K562 (cell line): ENCODE data around the gene MANEA. TPM values are rescaled to one million over a fixed set of nuclear protein-coding genes. Genes with fewer than 3 reads are reported as not detected.

ENCODE experiments used
- ATAC-seq: fragments of 200-7000 bp; cut with Tn5 transposase; 3 replicates; pipeline ENCODE4 v1.9.1; 2020; ENCODE audit warnings: moderate library complexity
- BruUV-seq: library from RNA; stranded (reverse); fragments of 400-500 nt; replicated peaks from 2 replicates; lab custom pipeline; 2021; lab: Mats Ljungman, UMichigan
- CTCF ChIA-PET: fragments of 300-600 bp; formaldehyde crosslinking; extraction: SDS; loops from one replicate; lab custom pipeline; 2021; ENCODE audit warnings: low intra/inter-chr PET ratio; lab: Yijun Ruan, JAX
- POLR2A ChIA-PET: fragments of 300-600, 350-650 bp; sonication (Branson Sonifier 250); formaldehyde crosslinking; extraction: SDS; loops from one replicate; lab custom pipeline; 2021; ENCODE audit warnings: antibody characterized with exemption, inconsistent platforms; lab: Yijun Ruan, JAX
- DNase-seq, 4 experiments: peaks; one replicate each; pipeline versions ENCODE4 v3.0.0 to v3.0.0-alpha.2; 2011 to 2018; ENCODE audit warnings: low spot score in 3 of 4, mixed read lengths in 3 of 4; ENCODE audit errors: extremely low read depth in 1 of 4
- FAIRE-seq: peaks from 2 replicates; lab custom pipeline; 2011; peaks lifted over from hg19 to GRCh38; lab: Jason Lieb, UNC
- H2AFZ ChIP-seq: 2 replicates; pipeline ENCODE4 v1.6.0; 2011; ENCODE audit warnings: low read depth, low read length, control low read depth, inconsistent platforms
- H3K27ac ChIP-seq: fragments of 200-600 bp; 3 replicates; pipeline ENCODE4 v1.8.0; 2011; ENCODE audit warnings: low read depth, mild to moderate bottlenecking, control low read depth, inconsistent platforms, low read length, moderate library complexity, mixed read lengths; ENCODE audit errors: extremely low read depth
- H3K27me3 ChIP-seq, 2 experiments: fragments of 300-600 bp in 1 of 2; 2 replicates in 1 of 2; 3 replicates in 1 of 2; pipeline versions ENCODE4 v1.6.0 to v1.8.0; 2011; ENCODE audit warnings: inconsistent platforms in 2 of 2, low read length in 2 of 2, mild to moderate bottlenecking in 1 of 2, mixed read lengths in 1 of 2, moderate library complexity in 1 of 2; ENCODE audit not compliant: control insufficient read depth in 2 of 2, insufficient read depth in 2 of 2
- H3K36me3 ChIP-seq: fragments of 300-600 bp; 3 replicates; pipeline ENCODE4 v1.8.0; 2011; ENCODE audit warnings: mild to moderate bottlenecking, low read length, inconsistent platforms; ENCODE audit not compliant: control insufficient read depth, insufficient read depth
- H3K4me1 ChIP-seq, 2 experiments: fragments of 200-600 bp in 1 of 2; replicated peaks in 1 of 2; 2 replicates in 1 of 2; 3 replicates in 1 of 2; pipeline versions ENCODE4 v1.5.1 to v1.8.0; 2011; ENCODE audit warnings: inconsistent platforms in 2 of 2, low read length in 2 of 2, mild to moderate bottlenecking in 1 of 2, mixed read lengths in 1 of 2, moderate library complexity in 1 of 2; ENCODE audit not compliant: control insufficient read depth in 2 of 2, insufficient read depth in 2 of 2
- H3K4me2 ChIP-seq: 2 replicates; pipeline ENCODE4 v1.6.1; 2011; ENCODE audit warnings: low read length, control low read depth, inconsistent platforms, mixed read lengths; ENCODE audit not compliant: insufficient read depth
- H3K4me3 ChIP-seq: fragments of 200-600 bp; sonication (generic), shearing (Covaris generic); 2 replicates; pipeline ENCODE4 v1.5.1; 2016; ENCODE audit warnings: control low read depth, inconsistent platforms
- H3K79me2 ChIP-seq: fragments of 200-600 bp; 3 replicates; pipeline ENCODE4 v1.8.0; 2011; ENCODE audit warnings: low read length, inconsistent platforms; ENCODE audit not compliant: control insufficient read depth, insufficient read depth
- H3K9ac ChIP-seq, 2 experiments: 2 replicates each; pipeline versions ENCODE4 v1.6.0 to v1.6.1; 2011; ENCODE audit warnings: low read depth in 2 of 2, low read length in 2 of 2, control low read depth in 1 of 2, inconsistent platforms in 1 of 2, mild to moderate bottlenecking in 1 of 2, mixed read lengths in 1 of 2; ENCODE audit not compliant: insufficient read depth in 1 of 2
- H3K9me1 ChIP-seq: one replicate; pipeline ENCODE4 v1.6.0; 2011; ENCODE audit warnings: inconsistent platforms, mild to moderate bottlenecking, low read length, moderate library complexity; ENCODE audit not compliant: control insufficient read depth, insufficient read depth
- H3K9me3 ChIP-seq: replicated peaks from 2 replicates; pipeline ENCODE4 v1.5.1; 2011; ENCODE audit warnings: low read depth, low read length, inconsistent platforms; ENCODE audit not compliant: control insufficient read depth, insufficient read depth
- H4K20me1 ChIP-seq: replicated peaks from 2 replicates; pipeline ENCODE4 v1.6.1; 2011; ENCODE audit warnings: low read length, inconsistent platforms, mixed read lengths; ENCODE audit not compliant: control insufficient read depth, insufficient read depth
- FOXK2 ChIP-seq, 2 experiments: fragments of 450-650 bp; IDR thresholded peaks in 1 of 2; conservative IDR thresholded peaks in 1 of 2; 2 replicates each; pipeline ENCODE4 v1.6.1; 2016; ENCODE audit warnings: low read depth in 2 of 2, mild to moderate bottlenecking in 1 of 2
- GTF2E2 ChIP-seq: fragments of 200-800 bp; sonication (Bioruptor generic); IDR thresholded peaks from 2 replicates; pipeline ENCODE4 v1.6.1; 2016; ENCODE audit warnings: missing genetic modification characterization, missing compliant biosample characterization
- NR2C2 ChIP-seq, 2 experiments: fragments of 200-800 bp in 1 of 2; sonication (Bioruptor generic) in 1 of 2; sonication (generic) in 1 of 2; formaldehyde crosslinking in 1 of 2; IDR thresholded peaks; 2 replicates each; pipeline versions ENCODE4 v1.6.1 to v1.8.0; 2016 to 2022; ENCODE audit warnings: mild to moderate bottlenecking in 1 of 2, missing compliant biosample characterization in 1 of 2, missing genetic modification characterization in 1 of 2, missing genetic modification reagents in 1 of 2
- NR4A1 ChIP-seq, 2 experiments: fragments of 250-450 bp in 1 of 2; fragments of 450-650 bp in 1 of 2; sonication (Bioruptor Pico) in 1 of 2; IDR thresholded peaks; 2 replicates each; pipeline versions ENCODE4 v1.4.0 to v1.6.1; 2016 to 2020; ENCODE audit warnings: mild to moderate bottlenecking in 2 of 2, missing compliant biosample characterization in 1 of 2, missing genetic modification characterization in 1 of 2, moderate library complexity in 1 of 2
- ZFX ChIP-seq: sonication (generic); formaldehyde crosslinking; IDR thresholded peaks from 2 replicates; pipeline ENCODE4 v1.8.0; 2022; ENCODE audit warnings: mild to moderate bottlenecking, missing genetic modification reagents, moderate library complexity
- WGBS: fragments of 100-300 bp; shearing (Covaris generic); methylation state at CpG from one replicate; pipeline ENCODE4 v1.1.6; 2016; ENCODE audit warnings: low coverage, mixed read lengths; ENCODE audit not compliant: insufficient coverage; ENCODE audit errors: missing lambda C conversion rate; 5-methylcytosine and 5-hydroxymethylcytosine counted together
- in situ Hi-C: fragments of 300-500 bp; cut with MboI; formaldehyde crosslinking; loops from 4 replicates; pipeline ENCODE4 v1.15.0; 2018; ENCODE audit warnings: inconsistent platforms, mixed read lengths
- intact Hi-C: fragments of 100-400 bp; cut with micrococcal nuclease; formaldehyde crosslinking; loops from 2 replicates; pipeline ENCODE4 v1.14.2; 2022
- polyA plus RNA-seq, 8 experiments: library from polyadenylated mRNA; depleted of rRNA in 4 of 8; stranded (reverse) in 5 of 8; unstranded in 3 of 8; fragments of >200 nt; fragmentation: Nextera tagmentation in 2 of 8; fragmentation: Illumina TruSeq in 1 of 8; extraction: Ambion mirVana in 2 of 8; extraction: Trizol in 1 of 8; gene quantifications; 2 replicates each; pipeline versions ENCODE4 v1.2.1 to v1.2.3, GENCODE V29; 2011 to 2014; ENCODE audit warnings: inconsistent platforms in 1 of 8, missing spikeins in 1 of 8
- total RNA-seq, 7 experiments: library from RNA; depleted of rRNA in 6 of 7; stranded (reverse); fragments of >200 nt in 6 of 7; fragmentation: Illumina TruSeq in 2 of 7; extraction: Trizol in 2 of 7; gene quantifications; 2 replicates each; pipeline versions ENCODE4 v1.2.1 to v1.2.3, GENCODE V29; 2011 to 2021; ENCODE audit warnings: low replicate concordance in 1 of 7
- TF ChIP-seq, protein P1 (sequence below): sonication (generic); formaldehyde crosslinking; IDR thresholded peaks from 2 replicates; pipeline ENCODE4 v1.8.1; 2022; ENCODE audit warnings: missing genetic modification reagents

MANEA gene
- total and polyA plus RNA-seq, 9 of the 15 experiments (the other 6 are each of a cell fraction or from before 2014, with no cell fraction given) = 4.8 to 16.1 (median 11.4) TPM

DNA sequence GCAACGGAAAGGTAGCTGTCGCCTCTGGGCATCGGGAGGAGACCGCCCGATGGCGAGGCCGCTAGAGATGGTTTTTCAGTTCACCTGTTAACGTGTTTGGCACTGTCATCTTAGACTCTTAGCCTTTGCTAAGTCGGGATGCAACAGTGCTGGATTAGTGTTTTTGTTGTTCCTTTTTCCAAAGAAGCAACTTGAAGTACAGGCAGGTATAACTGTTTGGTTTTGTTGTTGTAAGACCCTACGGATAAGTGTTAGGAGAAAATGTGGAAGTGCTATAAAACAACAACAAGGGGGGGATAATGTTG, 723 bp downstream of the MANEA start:
- Histone ChIP-seq H2AFZ (peak overlapping the region; percentile 94), H3K27me3 (no peaks in the 10 kb centered on the region), H3K79me2 (peaks cover 58% of the 10 kb centered on the region), H3K4me2 (peak overlapping the region; percentile 90), H3K9ac (peak overlapping the region; percentile 83 to 97), H3K9me1 (no peaks in the 10 kb centered on the region), H3K4me1 (peaks cover 6 to 9% of the 10 kb centered on the region in 2 experiments; a peak in 4 of 5 replicates), H4K20me1 (no peaks in the 10 kb centered on the region), H3K36me3 (peaks cover 3% of the 10 kb centered on the region; the same call in 1 of the 3 replicates), H3K9me3 (peaks cover 3% of the 10 kb centered on the region; the same call in 1 of the 2 replicates), H3K4me3 (peak overlapping the region; percentile 71), H3K27ac (peak overlapping the region; percentile 86)
- 0% methylated on average over 10 of the region's 10 CpGs for WGBS
- TSS peak; percentile 76 for BruUV-seq
- 0 out of 4 replicates have a peak, but pooled peaks of 1 of the 2 experiments have one; percentile 13 for TF ChIP-seq FOXK2 (conservative IDR thresholded peaks at IDR 0.05 in 1 of 2, IDR thresholded peaks at IDR 0.05 in 1 of 2; ENCODE audit: low read depth in 2 of 2)
- no peak for TF ChIP-seq NR4A1 (CRISPR knock-in tag; IDR thresholded peaks at IDR 0.05)
- TF ChIP-seq NR4A1 (tag; IDR thresholded peaks at IDR 0.05) = 0 out of 2 replicates have a peak, but pooled peaks have one; percentile 3
- no peak for TF ChIP-seq NR2C2 (CRISPR knock-in tag; IDR thresholded peaks at IDR 0.05)
- peak; percentile 47 for TF ChIP-seq NR2C2 (tag; IDR thresholded peaks at IDR 0.05)
- peak; percentile 17 for TF ChIP-seq GTF2E2
- TF ChIP-seq ZFX (CRISPR knock-in tag) = peak; percentile 47
- TF ChIP-seq, protein P1, sequence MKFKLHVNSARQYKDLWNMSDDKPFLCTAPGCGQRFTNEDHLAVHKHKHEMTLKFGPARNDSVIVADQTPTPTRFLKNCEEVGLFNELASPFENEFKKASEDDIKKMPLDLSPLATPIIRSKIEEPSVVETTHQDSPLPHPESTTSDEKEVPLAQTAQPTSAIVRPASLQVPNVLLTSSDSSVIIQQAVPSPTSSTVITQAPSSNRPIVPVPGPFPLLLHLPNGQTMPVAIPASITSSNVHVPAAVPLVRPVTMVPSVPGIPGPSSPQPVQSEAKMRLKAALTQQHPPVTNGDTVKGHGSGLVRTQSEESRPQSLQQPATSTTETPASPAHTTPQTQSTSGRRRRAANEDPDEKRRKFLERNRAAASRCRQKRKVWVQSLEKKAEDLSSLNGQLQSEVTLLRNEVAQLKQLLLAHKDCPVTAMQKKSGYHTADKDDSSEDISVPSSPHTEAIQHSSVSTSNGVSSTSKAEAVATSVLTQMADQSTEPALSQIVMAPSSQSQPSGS (CRISPR knock-in tag) = no peak
- FAIRE-seq (peak; percentile 40), ATAC-seq (peak; percentile 14), DNase-seq (peak; percentile 9 to 37 (median 10))
- in situ Hi-C loops = no loop called here
- ChIA-PET CTCF (no interaction called here), POLR2A (interaction anchor here (0.7 kb wide), 1 partner anchor 10 kb away, joined by 3 read pairs; no protein-coding TSS in a partner anchor)
- intact Hi-C loops = no loop called here
